Middle frontal gyrus (tissue), 1 donor: ENCODE results near the gene KCNQ1.

Experiments used
- DNase-seq: peaks from one replicate; pipeline ENCODE4 v3.0.0-alpha.2; 2015; ENCODE audit warnings: low spot score; ENCODE audit errors: extremely low spot score

KCNQ1 gene

GRCh38 chr11:2441171-2441570, 3.6 kb upstream of the KCNQ1 start:
- DNase-seq = no peak

GRCh38 chr11:2442589-2442988, 2.2 kb upstream of the KCNQ1 start:
- DNase-seq = no peak

DNA sequence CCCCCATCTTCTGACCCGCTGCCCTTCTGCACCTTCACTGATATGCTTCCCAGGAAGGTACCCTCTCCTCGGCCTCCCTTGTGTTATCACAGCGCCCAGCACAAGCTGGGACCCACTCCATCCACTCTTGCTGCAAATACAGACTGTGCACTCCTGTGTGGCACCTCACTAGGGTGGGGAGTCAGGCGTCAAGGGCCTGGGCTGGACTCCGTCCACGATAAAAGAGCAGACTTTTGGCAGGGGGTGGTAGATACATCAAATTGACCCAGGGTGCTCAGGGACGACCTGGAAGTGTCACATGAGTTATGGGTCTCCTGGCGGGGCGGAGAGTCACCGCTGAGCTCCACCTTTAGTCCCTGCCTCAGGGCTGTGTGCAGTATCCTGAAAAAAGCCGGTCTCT, 1.4 kb upstream of the KCNQ1 start:
- DNase-seq = no peak

- no peak for DNase-seq
Measured at GRCh38 chr11:2443881-2444820, 657 bp upstream of the KCNQ1 start, which contains the start of gene TRPM5. TSS of gene TRPM5 (minus strand) at chr11:2444514. CDS start at chr11:2423036, 21,478 bp downstream.

DNA sequence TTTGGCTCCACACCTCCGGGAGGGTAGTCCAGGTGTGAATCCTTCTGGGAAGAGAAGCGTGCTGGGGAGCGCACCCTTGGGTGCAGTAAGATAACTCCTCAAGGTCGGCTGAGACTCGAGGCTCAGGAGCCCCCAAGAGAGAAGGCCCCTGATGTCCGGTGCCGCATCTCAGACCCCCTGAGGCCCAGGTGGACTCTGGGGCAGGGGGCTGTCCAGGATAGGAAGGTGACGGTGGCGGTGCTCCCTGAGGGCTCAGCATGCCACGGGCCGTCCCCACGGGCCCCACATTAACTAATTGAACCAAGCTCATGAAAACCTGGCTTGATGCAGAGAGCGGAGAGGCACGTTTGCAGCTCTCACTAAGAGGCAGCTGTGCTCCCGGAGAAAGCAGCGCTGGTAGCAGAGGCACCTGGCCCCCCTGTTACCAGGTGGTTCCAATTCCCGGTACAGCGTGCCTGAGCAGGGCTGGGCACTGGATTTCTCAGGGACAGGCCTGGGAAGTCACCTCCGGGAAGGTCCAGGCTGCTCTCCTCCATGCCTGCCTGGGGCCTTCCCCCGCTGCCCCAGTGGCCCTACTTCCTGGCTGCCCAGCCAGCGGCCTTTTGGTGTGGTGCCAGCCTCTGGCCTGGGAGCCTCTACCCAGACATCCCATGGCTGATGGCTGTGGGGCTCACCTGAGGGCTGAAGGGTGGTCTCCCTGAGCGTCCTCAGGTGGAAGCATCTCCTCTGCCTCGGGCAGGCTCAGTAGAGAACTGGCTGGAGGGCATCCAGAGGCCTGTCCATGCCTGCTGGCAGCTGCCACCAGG, 1.1 kb downstream of the KCNQ1 start:
- no peak for DNase-seq

DNA sequence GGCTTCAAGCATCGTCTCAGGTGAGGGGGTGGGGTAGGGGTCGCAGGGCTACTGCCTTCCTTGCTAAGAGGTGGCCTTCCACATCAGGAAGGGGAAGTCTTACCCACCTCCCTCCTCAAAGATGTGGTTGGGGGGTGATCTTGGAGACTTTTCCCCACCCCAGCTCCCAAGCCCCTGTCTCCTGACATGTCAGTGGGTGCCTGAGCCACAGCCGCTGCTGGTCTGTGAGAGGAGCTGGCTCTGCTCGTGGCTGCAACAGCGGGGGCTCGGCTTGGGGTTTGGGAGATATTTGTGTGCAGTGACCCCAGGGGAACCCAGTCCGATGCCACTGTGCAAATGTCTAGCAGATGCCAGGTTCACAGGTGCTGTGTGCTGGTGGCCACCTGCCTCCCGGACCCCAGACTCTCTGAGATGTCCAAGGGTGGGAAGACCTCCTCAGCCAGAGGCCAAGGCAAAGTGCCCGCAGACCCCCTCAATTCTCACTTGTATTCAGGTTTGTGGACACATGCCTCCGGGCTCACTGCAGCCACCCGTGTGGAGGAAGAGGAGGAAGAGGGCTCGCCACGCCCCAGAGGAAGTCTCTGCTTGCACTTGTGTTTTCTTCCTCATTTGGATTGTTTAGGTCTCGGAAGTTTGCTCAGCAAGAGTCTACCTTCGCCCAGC, 1.9 kb downstream of the KCNQ1 start:
- DNase-seq = no peak

GRCh38 chr11:2447253-2447950, 2.6 kb downstream of the KCNQ1 start:
- DNase-seq = no peak

GRCh38 chr11:2447951-2448650, 3.3 kb downstream of the KCNQ1 start:
- no peak for DNase-seq

GRCh38 chr11:2448661-2449547, 4.1 kb downstream of the KCNQ1 start:
- no peak for DNase-seq

DNA sequence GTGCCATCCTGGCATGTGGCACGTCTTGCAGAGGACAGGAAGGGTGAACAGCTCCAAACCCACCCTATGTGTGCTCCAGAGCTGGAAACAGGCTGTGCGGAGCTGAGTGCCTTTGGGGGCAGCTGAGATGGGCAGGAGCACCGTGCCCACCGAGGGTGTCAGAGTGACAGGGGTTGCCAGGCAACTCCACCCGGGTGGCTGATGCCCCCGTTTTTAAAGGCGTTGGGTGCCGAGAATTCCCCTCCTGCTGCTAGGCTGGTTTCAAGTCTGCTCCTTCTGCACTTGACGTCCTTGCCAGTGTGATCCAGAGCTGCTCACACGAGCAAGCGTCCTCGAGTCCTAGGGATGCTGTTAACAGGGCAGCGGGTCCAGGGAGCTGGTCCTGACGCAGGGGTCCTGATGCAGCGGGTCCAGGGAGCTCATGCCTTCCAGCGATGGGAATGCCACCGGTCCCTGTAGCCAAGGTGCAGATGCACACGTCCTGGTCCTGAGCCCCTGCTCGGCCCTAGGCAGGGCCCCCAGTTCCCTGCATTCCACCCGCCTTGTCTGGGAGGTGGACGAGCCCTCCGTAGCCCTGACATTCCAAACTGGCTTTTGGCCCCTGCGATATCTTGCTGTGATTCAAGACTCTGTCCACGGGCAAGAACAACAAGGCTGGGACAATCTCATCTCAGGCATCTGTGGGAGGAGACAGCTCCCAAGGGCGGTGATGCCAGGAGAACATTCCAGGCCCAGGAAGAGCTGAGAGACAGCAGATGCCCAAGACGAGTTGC, 4.9 kb downstream of the KCNQ1 start:
- DNase-seq = no peak

- DNase-seq = no peak
Measured at GRCh38 chr11:2450321-2451041, 5.7 kb downstream of the KCNQ1 start.

GRCh38 chr11:2451336-2451735, 6.5 kb downstream of the KCNQ1 start:
- no peak for DNase-seq

DNA sequence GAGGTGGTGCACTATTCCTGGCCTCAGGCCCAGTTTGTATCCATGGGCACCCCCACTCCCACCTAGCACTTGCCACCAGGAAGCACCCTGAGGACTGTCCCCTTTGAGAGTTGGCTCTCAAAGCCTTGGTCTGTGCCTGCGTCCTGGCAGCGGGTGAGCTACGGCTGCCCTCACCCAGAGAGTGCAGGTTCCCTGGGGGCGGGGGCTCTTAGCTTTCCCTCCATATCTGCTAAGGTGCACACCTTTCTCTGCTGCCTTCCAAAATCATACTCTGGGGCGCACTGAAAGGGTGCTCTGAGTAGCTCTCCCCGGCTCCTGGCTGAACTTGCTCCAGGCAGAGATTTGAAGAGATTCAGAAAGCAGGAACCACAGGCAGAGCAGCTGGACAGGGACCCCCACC, 7.1 kb downstream of the KCNQ1 start:
- no peak for DNase-seq

DNA sequence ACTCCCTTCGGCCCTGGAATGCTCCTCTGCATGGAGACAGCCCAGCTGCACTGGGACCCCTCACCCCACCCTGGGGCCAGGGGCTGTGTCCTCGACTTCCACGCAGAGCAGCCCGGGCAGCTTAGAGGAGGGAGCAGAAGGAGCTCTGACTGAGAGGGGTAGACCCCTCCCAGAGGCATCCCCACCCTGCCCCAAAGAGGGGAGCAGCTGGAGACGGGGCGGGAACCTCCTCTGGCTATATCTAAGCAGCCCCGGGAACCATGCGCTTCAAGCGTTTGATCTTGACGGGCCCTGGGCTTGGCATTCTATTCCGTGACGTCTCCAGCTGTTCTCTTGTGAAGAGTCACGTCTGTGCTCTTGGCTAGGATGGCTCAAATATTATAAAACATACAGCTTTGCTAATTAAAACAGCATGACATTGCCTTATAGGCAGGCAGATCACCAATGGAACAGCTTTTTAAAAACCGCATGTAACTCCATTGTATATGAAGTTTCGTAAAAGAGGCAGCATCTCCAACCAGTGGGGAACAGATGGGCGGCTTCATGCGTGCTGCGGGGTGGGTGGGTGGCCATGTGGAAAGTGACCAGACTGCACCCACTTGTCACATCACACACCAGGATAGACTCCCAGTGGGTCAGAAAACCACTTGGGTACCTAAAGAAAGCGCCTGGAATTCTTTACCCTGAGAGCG, 7.7 kb downstream of the KCNQ1 start:
- DNase-seq = no peak

DNA sequence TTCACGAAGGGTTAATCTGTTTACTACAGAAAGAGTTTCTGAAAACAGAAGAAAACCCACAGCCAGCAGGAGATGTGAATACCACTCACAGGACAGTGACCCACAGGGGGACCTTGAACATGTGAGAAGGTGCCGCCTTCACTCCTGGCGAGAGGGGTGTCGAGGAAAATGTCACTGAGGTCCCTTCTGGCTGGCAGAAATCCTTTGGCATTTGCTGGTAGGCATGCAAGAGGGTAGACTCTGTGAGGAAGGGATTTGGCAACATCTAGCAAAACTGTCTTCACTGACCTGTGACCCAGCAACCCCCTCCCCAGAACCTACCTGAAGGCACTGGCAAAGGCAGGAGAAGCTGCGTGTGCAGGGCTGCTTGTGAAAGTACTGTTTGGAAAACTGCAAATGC, 8.6 kb downstream of the KCNQ1 start:
- no peak for DNase-seq

GRCh38 chr11:2458321-2458720, 13.5 kb downstream of the KCNQ1 start:
- no peak for DNase-seq

- DNase-seq = no peak
Measured at GRCh38 chr11:2459016-2459725, 14.4 kb downstream of the KCNQ1 start.
